Mucosa of gallbladder (tissue), 1 donor: Measurements from ENCODE around the gene SGMS1. TPM values are rescaled to one million over a fixed set of nuclear protein-coding genes. Genes with fewer than 3 reads are reported as not detected.
"Not testable (repeated sequence)": the region's sequence is repeated elsewhere in the genome, so short reads cannot be mapped to it uniquely, and the experiment has no call there.

Experiments used
- DNase-seq: peaks from one replicate; pipeline ENCODE4 v3.0.0-alpha.2; 2020; ENCODE audit warnings: low spot score
- total RNA-seq: library from RNA; stranded (reverse); gene quantifications from one replicate; pipeline ENCODE4 v1.2.1, GENCODE V29; 2021
- donor health status: DM: no; HTN: no; CAD: no.

The SGMS1 gene
- total RNA-seq, 1 donor from 2014 or later: 36.9 TPM

DNA sequence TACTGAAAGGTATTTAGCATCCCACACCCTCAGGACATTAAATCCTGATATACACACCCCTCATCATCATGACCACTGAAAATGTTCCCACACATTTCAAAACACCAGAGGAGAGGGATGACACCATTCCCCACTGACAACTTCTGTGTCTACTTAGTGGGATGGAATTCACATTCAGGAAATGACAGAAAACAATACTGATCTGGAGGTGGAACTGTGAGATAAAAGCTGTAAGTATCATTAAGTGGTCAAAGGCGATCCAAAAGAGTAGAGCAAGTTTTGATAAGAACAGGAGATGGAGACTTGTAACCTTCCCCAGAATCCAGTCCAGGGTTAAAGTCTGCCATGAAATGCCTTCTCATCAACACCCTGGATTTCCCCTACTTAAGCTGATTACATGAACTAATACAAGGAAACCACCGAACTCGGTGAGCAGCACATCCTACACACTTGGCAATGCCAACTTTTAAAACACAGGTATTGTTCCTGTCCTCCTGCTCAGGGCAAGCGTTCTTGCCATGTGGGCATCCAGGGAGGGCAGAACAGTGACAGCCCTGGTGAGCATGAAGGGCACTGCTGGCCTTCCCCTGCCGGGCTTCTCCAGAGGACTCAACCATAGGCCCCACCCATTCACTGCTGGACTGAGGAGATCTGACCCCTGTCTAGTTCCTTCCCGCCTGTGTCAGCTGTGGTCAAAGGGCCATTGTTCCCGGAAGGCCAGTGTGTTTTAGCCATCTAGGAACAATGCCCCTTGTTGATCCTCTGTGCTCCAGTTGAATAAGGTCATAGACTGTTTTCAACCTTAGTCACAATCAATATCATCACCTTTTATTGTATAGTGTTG lies 85.0 kb downstream of the SGMS1 start:
- no peak for DNase-seq

DNA sequence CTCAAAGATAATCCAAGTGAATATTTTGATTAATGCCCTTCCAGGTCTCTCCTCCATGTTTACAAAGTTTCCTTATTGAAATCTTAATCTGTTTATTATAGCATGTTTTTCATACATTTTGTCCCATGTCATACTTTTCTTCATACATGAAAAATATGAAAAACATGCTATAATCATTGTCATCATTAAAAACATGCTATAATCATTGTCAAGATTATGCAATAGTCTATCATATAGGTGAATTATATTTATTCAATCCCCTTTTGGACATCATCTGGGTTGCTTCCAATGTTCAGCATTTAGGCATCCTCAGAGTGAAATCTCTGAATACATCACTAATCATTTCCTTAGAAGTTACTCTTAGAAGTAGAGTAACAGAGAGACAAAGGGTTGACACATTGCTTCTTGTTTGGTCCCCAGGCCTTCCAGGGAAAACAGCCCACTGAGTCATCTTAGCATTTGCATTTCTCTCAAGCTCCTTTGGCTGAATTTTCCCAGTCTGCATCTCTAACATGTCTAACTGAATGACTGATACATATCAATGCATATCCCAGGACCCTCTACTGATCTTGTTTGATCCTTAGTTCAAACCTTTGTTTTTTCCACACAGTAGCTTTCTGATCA lies 87.0 kb downstream of the SGMS1 start:
- DNase-seq: no peak

DNA sequence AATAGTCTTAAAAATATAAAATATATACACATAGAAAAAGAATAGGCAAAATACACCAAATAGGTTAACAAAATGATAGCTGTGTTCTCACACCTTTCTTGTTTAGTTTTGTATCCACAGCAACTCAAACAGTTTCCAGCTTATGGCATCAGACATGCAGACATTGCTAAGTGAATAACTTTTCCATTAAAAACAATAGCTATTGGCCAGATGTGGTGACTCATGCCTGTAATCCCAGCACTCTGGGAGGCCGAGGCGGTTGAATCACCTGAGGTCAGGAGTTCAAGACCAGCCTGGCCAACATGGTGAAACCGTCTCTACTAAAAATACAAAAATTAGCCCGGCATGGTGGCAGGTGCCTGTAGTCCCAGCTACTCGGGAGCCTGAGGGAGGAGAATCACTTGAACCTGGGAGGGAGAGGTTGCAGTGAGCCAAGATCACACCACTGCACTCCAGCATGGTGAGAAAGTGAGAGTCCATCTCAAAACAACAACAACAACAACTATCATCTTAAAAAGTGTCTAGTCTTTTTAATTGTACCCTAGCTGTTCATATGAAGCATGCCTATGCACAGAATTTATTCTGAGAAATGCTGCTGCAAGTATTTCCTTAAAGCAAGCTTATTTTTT lies 88.9 kb downstream of the SGMS1 start:
- DNase-seq: not testable (repeated sequence)

DNA sequence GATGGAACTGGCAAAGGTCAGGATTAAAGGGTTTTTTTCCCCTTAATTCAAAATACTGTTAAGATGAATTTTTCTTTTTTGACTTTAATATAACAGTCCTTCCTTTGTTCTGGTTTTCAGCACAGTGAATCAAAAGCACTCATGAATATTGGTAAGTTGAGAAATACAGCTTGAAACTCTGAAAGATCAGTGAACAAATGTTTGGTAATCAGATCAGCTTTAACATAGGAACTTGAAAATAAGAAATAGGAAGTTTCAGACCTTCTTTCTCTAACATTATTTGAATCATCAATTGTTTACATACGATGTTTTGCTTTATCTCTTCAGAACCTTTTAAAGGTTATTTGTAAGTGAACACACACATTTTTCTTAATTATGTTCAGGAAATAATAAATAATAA lies 90.5 kb downstream of the SGMS1 start:
- no peak for DNase-seq

DNA sequence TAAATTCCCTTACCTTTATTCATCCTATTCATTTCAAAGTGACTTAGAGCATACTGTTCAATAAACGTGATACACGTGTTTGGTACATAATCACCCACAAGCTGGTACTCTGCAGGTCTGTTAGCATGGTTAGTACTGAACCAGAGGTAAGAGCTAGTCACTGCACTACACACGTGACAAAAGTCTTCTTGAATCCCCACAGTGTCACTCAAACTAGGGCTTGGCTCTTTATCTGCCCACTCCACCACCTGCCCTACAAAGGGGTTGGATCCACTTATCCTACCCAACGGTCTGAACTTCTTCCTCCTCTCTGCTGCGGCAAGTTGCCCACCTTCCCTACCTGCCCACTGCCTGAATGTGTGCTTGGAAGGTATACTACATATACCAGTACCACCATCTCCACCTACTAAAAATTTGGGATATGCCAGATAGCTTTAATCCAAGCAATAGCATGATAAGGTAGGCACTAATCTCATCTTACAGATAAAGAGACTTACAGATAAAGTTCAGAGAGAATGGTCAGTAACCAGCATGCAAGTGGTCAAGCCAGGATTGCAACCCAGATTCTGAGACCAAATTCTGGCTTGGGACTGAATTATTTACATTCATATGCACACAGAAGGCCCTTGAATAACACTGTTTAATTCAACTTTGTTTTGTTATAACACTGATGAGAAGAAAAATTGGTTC lies 92.2 kb downstream of the SGMS1 start:
- DNase-seq: no peak

DNA sequence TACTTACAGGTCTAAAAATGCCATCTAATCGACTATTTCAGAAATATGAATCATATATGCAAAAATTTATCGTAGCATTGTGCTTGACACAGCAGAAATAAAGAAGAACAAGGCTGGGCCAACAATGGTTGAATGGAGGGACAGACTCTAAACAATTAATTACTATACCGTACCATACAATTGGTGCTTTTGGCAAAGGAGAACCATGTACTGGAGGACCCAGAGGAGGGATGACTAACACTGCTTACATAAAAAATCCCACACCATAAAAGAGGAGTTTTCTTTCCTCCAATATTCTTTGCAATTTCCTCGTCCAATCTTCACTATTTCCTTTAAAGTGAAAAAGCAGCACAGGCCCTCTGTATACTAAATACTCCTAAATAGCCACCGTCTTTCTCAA lies 94.1 kb downstream of the SGMS1 start:
- no peak for DNase-seq

DNA sequence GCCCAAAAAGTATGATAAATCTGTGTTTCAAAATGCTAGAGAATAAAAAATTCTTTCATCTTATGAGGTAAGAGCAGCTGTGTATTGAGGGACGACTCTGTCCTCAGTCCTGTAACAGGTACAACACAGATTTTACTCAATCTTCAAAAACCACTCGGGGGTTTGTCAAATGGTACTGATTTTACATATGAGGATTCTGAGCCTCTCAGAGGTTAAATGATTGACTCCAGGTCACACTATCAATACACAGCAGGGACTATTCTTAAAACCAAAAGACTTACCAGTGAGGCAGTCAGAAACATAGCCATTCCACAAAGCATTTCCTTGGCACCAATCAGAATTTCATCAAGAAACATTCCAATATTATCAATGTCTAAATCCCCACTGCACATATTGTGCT lies 95.5 kb downstream of the SGMS1 start:
- no peak for DNase-seq

DNA sequence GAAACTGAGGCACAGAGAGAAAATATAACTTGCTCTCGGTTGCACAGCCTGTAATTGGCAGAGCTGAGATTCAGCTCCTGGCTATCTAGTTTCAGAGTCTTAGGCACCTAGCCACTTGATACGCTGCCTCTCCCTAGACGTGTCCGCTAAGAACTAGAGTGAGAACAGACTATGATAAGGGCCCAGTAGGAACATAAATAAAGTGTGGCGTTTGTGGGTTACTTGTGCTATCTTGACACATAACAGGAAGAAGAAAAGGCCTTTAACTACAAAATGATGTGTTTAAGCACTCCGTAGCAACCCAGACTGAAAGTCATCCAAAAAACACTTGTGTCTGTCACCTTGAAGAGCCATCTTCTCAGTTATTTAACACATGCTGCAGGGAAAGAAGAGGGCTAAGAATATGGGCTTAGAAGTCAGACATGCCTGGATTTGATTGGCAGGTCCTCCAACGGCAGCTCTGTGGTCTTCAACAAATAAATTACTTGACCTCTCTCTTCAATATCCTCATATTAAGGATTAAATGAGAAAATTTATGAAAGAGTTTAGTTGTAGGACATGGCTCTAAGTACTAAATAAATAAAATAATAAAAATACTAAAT lies 96.2 kb downstream of the SGMS1 start:
- no peak for DNase-seq

DNA sequence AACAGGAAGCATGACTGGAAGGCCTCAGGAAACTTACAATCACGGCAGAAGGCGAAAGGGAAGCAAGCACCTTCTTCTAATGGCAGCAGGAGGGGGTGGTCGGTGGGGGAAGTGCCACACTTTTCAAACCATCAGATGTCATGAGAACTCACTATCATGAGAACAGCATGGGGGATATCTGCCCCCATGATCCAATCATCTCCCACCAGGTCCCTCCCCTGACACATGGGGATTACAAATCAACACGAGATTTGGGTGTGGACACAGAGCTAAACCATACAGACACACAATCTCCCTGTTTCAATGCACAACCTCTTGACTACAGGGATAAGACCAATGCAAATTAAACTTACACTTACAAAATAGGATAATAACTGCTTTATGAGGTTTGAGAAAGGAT lies 97.6 kb downstream of the SGMS1 start:
- no peak for DNase-seq

DNA sequence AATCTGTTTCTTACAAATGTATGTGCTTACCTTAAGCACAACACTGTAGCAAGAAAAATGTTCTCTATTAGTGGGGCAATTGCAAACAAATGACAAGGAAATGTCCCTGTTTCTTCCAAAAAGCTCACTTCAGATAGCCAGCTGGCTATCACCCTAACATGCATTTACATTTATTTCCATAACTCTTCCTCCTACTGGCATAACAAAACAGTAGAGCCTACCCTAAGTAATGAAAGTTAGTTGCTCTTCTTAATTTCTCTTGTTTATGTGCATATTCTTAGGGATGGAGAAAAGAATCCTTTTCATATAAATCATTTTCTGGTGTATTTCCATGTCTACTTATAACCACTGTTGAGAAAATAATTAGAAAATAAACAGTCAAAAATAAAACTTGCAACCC lies 100.4 kb downstream of the SGMS1 start:
- DNase-seq: no peak

DNA sequence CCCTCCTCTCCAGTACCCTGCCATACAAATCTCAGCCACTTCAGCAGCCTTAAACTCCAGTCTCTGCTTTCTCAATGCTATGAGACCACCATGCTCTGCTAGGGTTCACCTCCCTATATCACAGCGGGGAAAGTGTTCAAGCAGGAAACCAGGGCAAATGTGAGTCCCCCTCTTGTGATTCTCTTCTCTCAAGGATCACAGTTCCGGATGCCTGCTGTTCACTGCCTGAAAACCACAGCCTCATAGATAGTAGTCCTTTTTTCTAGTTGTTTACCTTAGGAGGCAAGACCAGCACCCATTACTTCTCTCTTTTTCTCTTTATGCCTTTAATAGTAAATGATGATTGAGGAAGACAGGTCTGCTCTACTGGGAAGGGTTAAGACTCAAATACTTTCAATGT lies 100.8 kb downstream of the SGMS1 start:
- DNase-seq: no peak

DNA sequence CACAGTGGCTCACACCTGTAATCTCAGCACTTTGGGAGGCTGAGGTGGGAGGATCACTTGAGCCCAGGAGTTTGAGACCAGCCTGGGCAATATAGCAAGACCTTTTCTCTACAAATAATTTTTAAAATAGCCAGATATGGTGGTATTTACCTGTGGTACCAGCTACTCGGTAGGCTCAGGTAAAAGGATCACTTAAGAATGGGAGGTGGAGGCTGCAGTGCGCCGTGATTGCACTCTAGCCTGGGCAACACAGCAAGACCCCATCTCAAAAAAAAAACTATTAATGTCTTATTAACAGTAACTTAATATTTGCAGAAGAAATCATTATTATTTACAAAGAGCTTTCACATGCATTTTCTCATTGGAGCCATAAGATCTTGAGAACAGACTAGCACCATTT lies 103.6 kb downstream of the SGMS1 start:
- no peak for DNase-seq

DNA sequence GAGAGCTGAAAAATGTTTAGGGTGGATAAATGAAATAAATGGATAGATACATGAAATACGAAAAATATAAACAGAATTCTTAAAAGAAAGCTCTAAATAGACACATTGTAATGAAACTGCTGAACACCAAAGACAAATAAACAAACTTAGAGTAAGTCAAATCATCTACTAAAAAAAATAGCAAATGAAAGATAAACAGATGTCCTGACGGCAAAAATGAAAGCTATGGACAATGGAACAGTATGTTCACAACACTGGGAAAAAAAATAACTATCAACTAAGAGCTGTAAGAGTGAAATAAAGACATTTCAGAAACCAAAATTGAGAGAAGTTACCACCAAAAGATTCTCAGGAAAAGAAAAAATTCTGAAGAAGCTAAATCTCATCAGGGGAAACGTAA lies 106.1 kb downstream of the SGMS1 start:
- DNase-seq: no peak

DNA sequence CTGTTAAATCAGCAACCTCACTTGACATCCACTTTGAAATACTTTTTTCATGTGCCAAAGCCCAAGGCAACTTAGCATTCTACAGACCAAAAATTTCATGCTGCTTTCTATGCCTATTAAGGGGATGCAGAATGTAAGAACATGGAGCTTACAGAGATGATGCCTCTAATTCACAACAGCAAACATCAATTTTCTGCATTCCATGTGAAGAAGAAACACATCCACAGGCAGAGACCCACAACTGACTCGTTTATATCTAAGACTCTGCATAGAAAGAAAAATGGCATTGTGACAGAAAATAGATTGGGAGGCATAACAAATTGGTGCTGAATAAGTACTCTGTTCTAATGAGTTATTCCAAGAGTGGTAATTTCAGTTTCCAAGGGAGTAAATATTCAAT lies 107.6 kb downstream of the SGMS1 start:
- DNase-seq: no peak

DNA sequence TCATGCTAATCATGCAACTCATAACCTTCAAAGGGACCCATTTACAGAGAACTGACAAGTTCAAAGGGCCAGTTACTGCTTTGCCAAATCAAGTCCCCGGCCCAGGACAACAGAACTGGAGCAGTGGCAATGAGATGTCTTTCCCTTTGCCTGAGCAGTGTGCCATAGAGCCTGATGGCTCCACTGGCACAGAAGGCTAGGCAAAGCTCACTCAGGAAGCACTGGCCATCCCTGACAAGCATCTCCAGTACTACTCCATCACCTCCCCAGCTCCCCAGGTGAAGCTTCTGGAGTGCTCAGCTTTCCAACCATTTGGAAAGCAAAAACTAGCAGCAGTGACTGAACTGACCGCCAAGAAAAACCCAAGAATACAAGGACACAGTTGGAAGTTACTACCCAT lies 108.3 kb downstream of the SGMS1 start:
- DNase-seq: no peak

DNA sequence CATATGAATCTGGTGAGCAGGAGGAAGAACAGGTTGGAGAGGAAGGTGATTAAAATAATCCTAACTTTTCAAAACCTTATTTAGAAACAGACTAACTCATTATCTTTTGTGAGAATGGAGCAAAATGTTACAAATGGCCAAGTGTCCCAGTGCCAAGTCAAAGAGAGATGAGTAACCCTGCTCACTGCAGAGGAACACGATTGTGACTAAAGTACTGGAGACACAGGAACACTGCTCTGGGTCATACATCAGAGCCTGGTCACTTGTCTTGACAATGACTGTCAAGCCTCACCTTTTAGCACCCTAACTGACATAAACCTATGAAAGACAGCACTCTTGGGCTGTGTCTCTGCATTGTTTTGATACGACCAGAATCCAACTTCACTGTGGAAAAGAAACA lies 108.8 kb downstream of the SGMS1 start:
- DNase-seq: no peak

DNA sequence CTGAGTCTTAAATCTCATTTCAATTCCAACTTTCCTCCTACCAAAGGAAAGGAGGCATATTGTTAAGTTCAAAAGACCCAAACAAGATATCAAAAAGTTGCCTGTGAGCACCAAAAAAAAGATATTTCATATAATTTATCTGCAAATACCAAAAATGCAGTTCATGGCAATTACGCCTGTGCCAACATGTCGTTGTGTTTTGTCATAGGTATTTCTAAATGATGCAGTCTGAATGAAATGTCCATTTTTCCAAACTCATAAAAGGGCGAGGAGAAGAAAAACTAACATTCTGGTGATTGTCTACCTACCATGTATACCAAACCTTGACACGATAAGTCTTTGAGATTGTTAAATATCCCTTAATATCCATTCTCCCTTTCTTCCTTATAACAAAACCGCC lies 109.8 kb downstream of the SGMS1 start:
- DNase-seq: no peak

DNA sequence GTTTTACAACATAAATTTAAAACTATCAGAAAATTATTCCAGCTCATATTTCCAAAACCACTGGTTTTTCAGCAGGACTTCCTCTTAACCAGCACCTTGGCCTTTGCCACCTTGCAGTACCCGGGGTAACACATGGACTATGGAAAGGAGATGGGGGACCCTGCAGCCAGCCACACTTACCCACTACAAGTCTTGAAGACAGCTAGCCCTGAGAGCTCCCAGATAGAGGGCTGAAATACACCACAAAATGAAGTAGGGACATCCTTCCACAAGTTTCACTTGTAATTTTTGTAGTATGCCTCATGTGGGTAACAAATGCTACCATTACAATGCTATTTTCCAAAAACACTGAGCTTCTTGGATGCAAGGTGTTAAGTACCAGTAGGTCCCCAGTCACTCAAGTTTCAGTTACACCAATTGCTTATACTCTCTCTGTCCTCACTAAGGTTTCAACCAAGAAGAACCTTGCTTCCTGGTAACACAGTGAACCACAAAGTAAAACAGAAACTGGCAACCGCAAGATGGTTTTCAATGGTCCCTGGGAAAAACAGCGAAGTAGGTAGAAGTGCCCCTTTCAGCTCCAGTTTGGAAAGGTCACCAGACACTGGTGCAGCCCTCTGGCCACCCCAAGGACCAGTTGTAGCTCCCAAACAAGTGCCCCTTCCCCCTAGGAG lies 110.9 kb downstream of the SGMS1 start:
- DNase-seq: no peak

DNA sequence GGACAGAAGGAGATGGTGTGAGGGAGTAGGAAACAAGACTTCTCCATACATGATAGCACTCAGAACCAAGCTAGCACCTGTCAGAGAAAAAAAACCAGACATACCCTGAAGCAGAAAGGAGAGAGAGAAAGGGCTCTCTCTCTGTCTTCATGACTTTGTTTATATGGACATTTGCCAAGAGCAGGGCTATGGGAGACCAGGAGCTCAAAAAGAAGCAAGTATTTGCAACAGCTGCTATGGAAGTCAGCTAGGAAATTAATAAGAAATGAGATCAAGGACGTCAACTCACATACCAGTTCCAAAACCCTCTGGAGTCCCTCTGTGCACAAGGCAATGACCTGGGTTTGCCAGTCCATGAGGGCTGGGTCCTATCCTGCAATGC lies 111.6 kb downstream of the SGMS1 start:
- DNase-seq: no peak

DNA sequence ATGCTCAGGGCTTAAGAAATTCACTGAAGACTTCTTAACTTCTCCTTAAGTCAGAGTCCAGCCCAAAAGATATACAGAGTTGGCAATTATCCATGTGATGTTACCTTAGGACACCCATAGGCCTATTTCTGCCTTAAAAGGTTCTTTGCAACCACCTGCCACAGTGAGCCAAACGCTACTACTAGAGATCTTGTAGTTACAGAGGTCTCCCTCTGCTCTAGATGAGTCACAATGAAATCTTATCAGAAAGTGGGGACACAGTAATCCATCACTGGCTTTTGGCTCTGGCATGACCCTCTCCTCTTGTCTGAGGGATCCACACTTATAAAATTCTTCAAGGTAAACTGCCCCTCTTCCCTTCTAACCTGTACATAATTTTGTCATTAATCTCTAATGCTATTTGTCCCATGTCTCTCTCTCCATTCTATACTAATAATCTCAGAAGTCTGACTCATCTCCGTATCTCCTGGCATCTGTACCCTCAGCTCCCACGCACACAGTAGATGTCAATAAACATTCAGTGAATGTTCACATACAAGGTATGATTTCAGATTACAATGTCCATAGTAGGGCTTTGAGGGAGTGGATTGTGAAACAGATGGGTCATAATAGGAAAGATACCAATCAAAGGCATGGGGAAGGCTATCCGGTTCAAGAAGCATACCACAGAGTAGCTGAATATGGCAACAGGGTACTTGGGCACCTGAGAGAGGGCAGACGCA lies 112.1 kb downstream of the SGMS1 start:
- no peak for DNase-seq
